ENCODE results near the gene C1orf21.

C1orf21 gene

DNA sequence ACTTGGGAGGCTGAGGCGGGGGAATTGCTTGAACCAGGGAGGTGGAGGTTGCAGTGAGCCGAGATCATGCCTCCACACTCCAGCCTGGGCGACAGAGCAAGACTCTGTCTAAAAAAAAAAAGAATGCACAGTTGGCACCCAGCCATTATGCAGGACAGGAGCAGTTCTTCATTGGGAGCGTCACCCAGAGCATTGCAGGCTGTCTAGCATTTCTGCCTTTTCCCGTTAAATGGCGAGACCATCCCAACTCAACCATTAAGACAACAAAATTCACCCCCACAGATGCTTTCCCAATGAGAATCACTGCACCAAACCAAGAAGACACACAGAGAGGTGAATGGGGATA lies 262.0 kb downstream of the C1orf21 start:
- Histone ChIP-seq H2AFZ (ENCODE audit: low read length, unreplicated experiment) (no peak overlapping the region), H3K27ac (ENCODE audit: low read depth, low read length) (no peak overlapping the region), H3K36me3 (ENCODE audit: insufficient read depth, low read length) (no peaks in the 10 kb centered on the region), H3K4me3 (ENCODE audit: low read depth, low read length) (no peak overlapping the region), H3K4me1 (ENCODE audit: control insufficient read depth, insufficient read depth, low read length, unreplicated experiment) (no peaks in the 10 kb centered on the region), H3K79me2 (ENCODE audit: control insufficient read depth, insufficient read depth, low read length, unreplicated experiment) (no peaks in the 10 kb centered on the region), H3K27me3 (ENCODE audit: insufficient read depth, low read length) (peaks cover 26% of the 10 kb centered on the region)

DNA sequence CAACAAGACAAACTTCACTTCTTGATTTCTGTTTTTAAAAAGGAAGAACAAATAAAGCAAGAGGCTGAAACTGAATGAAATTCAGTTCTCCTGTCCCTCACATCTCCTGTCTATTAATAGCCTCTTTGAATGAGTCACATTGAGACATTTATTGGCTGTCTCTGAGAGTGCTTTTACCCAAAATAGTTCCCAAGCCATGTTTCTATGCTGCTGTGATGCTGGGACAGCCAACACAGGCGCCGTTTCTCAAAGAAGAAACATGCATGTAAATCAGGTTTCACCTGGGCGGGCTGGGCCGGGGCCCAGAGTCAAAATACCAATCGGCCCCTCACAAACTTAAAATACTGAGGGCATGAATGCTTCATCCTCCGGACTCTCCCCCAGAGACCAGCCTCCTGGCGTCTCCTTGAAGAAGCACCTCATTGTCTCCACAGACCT lies 262.6 kb downstream of the C1orf21 start:
- no peaks in the 10 kb centered on the region for H3K4me1 ChIP-seq (ENCODE audit: control insufficient read depth, insufficient read depth, low read length, unreplicated experiment)
- no peak overlapping the region for H3K4me3 ChIP-seq (ENCODE audit: low read depth, low read length)
- no peak overlapping the region for H3K27ac ChIP-seq (ENCODE audit: low read depth, low read length)
- H3K36me3 ChIP-seq (ENCODE audit: insufficient read depth, low read length): no peaks in the 10 kb centered on the region
- peaks cover 21% of the 10 kb centered on the region for H3K27me3 ChIP-seq (ENCODE audit: insufficient read depth, low read length)
- no peaks in the 10 kb centered on the region for H3K79me2 ChIP-seq (ENCODE audit: control insufficient read depth, insufficient read depth, low read length, unreplicated experiment)
- H2AFZ ChIP-seq (ENCODE audit: low read length, unreplicated experiment): no peak overlapping the region

DNA sequence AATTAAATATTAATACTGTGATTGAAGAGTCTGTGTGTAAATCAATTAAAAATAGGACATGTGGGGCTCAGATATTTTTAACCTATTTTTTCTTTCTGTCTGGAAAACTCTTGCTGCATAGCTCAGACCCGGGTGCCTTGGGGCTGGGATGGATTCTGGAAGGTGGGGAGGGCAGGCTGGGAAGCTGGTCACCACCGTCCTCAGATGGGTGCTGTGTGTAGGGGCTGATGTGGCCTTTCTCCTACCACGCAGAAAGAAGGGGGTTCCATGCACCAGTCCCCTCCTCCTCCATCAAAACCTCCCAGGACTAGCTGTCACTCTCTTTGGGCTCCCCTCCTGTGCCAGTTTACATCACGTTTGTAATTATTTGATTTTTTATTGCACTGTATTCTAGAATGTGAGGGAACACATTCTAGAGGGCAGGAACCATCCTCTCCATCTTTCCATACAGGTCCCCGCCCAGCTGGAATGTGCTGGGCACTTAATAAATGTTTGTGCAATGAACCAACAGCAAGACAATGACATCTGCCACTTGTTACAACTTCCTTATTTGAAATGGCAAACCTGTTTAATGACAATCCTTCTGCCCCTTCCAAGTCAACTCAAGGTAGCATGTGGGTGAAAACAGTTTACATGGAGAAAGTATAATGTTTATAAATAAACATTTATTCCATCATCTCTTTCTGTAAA lies 263.5 kb downstream of the C1orf21 start:
- Histone ChIP-seq H2AFZ (ENCODE audit: low read length, unreplicated experiment) (no peak overlapping the region), H3K4me1 (ENCODE audit: control insufficient read depth, insufficient read depth, low read length, unreplicated experiment) (no peaks in the 10 kb centered on the region)

DNA sequence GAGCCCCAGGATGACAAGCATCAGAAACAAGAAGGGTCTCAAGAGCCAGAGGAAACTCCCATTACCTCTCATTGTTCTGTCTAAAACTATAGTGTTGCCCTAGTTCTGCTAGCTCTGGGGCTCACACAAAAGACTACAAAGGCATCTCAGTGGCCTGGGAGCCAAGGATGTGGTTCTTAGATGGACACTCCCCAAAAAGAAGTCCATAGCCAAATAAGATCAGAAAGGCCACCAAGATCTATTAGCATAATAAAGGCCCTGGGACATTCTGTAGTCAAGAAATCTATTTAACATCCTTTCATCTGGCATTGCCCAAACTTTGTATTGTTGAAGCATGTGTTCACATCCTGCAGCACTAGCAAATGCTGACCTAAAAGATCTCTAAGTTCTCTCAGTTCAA lies 268.4 kb downstream of the C1orf21 start:
- H3K4me3 ChIP-seq (ENCODE audit: low read depth, low read length): no peak overlapping the region
- no peaks in the 10 kb centered on the region for H3K4me1 ChIP-seq (ENCODE audit: control insufficient read depth, insufficient read depth, low read length, unreplicated experiment)
- no peak overlapping the region for H3K27ac ChIP-seq (ENCODE audit: low read depth, low read length)
- H3K36me3 ChIP-seq (ENCODE audit: insufficient read depth, low read length): no peaks in the 10 kb centered on the region
- no peaks in the 10 kb centered on the region for H3K79me2 ChIP-seq (ENCODE audit: control insufficient read depth, insufficient read depth, low read length, unreplicated experiment)
- H2AFZ ChIP-seq (ENCODE audit: low read length, unreplicated experiment): no peak overlapping the region
- peaks cover 20% of the 10 kb centered on the region for H3K27me3 ChIP-seq (ENCODE audit: insufficient read depth, low read length)

More for the DNA sequence above, 263.5 kb downstream of the C1orf21 start:
- no peaks in the 10 kb centered on the region for H3K36me3 ChIP-seq (ENCODE audit: insufficient read depth, low read length)
- no peak overlapping the region for H3K27ac ChIP-seq (ENCODE audit: low read depth, low read length)
- H3K4me3 ChIP-seq (ENCODE audit: low read depth, low read length): no peak overlapping the region
- no peaks in the 10 kb centered on the region for H3K79me2 ChIP-seq (ENCODE audit: control insufficient read depth, insufficient read depth, low read length, unreplicated experiment)
- peaks cover 20% of the 10 kb centered on the region for H3K27me3 ChIP-seq (ENCODE audit: insufficient read depth, low read length)

DNA sequence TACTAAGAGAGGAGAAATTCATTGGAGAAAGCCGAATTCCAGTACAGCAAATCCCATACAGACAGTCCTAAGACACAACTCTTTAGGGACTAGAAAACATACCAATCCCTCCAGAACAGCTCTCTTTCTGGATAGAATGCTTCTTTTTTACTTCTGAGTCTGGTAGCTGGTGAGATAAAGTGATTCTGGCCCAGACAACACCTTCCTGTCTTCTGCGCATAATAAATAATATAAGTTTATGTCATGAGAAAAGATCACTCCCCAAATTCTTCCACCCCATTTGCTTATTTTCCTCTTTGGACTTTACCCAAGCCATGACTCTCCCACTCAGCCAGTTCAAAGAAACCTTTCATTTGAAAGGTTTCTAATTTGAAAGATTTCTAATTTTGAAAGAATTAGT lies 269.4 kb downstream of the C1orf21 start:
- no peak overlapping the region for H3K27ac ChIP-seq (ENCODE audit: low read depth, low read length)
- H3K4me1 ChIP-seq (ENCODE audit: control insufficient read depth, insufficient read depth, low read length, unreplicated experiment): no peaks in the 10 kb centered on the region
- peaks cover 10% of the 10 kb centered on the region for H3K27me3 ChIP-seq (ENCODE audit: insufficient read depth, low read length)
- H3K79me2 ChIP-seq (ENCODE audit: control insufficient read depth, insufficient read depth, low read length, unreplicated experiment): no peaks in the 10 kb centered on the region
- no peak overlapping the region for H3K4me3 ChIP-seq (ENCODE audit: low read depth, low read length)
- H3K36me3 ChIP-seq (ENCODE audit: insufficient read depth, low read length): no peaks in the 10 kb centered on the region
- no peak overlapping the region for H2AFZ ChIP-seq (ENCODE audit: low read length, unreplicated experiment)

DNA sequence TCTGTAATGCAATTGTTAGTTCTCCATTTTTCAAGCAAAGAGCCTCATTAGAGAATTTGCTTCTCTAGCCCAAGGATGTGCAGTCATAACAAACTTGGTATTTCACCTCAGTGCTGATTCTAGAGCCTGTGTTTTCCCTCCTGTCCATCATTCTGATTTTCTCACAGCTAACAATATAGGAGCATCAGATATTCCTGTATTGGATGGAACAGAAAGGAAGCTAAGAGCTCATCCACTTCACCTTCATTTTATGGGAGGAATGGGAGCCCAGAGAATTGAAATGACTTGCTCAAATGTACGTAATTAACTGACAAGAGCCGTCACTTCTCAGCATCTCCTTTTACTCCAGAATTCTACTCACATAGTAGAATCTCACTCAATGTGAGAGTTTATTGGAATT lies 271.2 kb downstream of the C1orf21 start:
- H3K27me3 ChIP-seq (ENCODE audit: insufficient read depth, low read length): no peaks in the 10 kb centered on the region
- no peak overlapping the region for H3K4me3 ChIP-seq (ENCODE audit: low read depth, low read length)
- H3K36me3 ChIP-seq (ENCODE audit: insufficient read depth, low read length): no peaks in the 10 kb centered on the region
- H3K27ac ChIP-seq (ENCODE audit: low read depth, low read length): no peak overlapping the region
- H3K79me2 ChIP-seq (ENCODE audit: control insufficient read depth, insufficient read depth, low read length, unreplicated experiment): no peaks in the 10 kb centered on the region
- no peak overlapping the region for H2AFZ ChIP-seq (ENCODE audit: low read length, unreplicated experiment)
- H3K4me1 ChIP-seq (ENCODE audit: control insufficient read depth, insufficient read depth, low read length, unreplicated experiment): no peaks in the 10 kb centered on the region

DNA sequence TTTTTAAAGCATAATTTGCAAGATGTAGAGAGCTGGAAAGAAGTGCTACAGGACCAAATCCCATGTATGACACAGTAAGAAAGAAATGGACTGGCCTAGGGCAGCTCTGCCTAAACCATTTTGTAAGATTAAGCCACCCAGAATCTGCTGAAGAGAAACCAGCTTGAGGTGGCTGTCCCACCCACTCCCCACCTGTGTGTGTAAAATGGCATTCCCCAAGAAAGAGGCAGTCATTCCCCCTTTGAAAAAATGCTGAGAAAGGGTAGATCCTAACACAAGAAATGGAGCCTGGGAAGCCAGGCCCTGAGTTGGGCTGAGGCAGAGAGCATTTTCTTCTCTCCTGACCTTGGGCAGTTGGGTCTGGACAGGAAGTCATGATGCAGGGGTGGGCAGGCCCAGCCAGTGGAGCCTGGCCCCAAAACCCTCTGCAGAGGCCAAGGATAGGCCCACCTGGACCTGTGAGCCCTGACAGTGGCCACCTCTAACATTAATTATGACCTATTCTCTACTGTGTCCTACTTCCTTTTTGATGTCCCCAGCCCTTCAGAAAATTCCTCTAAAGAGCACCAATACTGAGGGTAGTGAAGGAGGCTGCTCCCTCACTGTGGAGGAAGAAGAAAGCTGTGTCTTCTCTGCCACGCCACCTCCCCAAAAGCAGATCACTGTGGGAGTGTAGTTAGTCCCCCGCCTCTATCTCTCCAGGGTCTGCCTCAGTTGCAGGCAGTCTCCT lies 273.8 kb downstream of the C1orf21 start:
- Histone ChIP-seq H3K27me3 (ENCODE audit: insufficient read depth, low read length) (no peaks in the 10 kb centered on the region; the same call in 1 of the 2 replicates), H3K36me3 (ENCODE audit: insufficient read depth, low read length) (no peaks in the 10 kb centered on the region), H3K4me1 (ENCODE audit: control insufficient read depth, insufficient read depth, low read length, unreplicated experiment) (peaks cover 3% of the 10 kb centered on the region), H3K4me3 (ENCODE audit: low read depth, low read length) (no peak overlapping the region), H3K79me2 (ENCODE audit: control insufficient read depth, insufficient read depth, low read length, unreplicated experiment) (no peaks in the 10 kb centered on the region), H2AFZ (ENCODE audit: low read length, unreplicated experiment) (no peak overlapping the region), H3K27ac (ENCODE audit: low read depth, low read length) (no peak overlapping the region)

DNA sequence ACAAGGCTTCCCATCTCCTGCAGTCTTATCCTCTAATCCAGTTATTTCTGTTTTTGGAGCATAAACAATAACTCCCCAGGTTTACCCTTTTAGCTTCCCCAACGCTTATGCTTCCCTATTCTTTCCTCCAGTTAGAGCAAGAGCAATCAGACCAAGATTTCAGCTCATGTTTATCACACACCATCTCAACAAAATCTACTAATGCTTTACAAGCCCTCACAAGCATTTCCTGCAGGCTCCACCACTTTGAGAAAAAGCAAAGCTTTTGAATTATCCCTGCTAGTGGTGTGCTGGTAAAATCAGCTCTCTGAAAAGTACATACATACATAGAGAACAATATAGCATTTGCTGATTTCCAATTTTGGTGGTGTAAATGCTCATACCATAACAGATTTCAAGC lies 275.0 kb downstream of the C1orf21 start:
- Histone ChIP-seq H3K4me1 (ENCODE audit: control insufficient read depth, insufficient read depth, low read length, unreplicated experiment) (peaks cover 3% of the 10 kb centered on the region), H2AFZ (ENCODE audit: low read length, unreplicated experiment) (no peak overlapping the region), H3K79me2 (ENCODE audit: control insufficient read depth, insufficient read depth, low read length, unreplicated experiment) (no peaks in the 10 kb centered on the region), H3K36me3 (ENCODE audit: insufficient read depth, low read length) (no peaks in the 10 kb centered on the region), H3K4me3 (ENCODE audit: low read depth, low read length) (no peak overlapping the region), H3K27me3 (ENCODE audit: insufficient read depth, low read length) (no peaks in the 10 kb centered on the region; the same call in 1 of the 2 replicates), H3K27ac (ENCODE audit: low read depth, low read length) (no peak overlapping the region)

DNA sequence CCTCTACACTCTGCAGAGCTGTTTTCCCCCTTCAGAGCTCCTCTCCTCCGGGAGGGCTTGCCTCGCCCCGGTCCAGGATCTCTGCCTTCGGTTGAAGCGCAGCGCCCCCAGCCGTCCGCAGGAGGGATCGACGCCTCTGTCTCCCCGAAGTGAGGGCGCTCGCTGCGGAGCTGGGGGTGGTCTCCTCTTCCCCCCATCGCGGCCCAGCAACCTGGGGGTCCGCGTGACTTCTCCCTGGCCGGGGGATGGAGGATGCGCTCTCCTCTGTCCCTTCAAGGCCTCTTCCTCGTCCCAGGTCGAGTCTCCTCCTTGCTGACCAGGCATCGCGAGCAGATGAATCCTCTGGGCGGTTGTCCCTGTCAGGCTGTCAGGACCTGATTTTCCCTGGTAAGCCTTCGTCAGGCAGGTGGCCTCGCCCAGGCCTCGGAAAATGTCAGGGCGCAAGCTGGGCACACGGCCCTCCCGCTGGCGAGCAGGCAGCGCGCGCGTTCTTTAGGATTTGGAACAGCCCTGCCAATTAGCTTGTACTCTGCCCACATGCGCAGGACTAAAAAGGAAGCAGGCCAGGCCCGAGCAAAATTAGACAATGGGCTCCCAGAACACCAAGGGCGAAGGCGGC lies 277.3 kb downstream of the C1orf21 start:
- peak overlapping the region; percentile 63 for H2AFZ ChIP-seq (ENCODE audit: low read length, unreplicated experiment)
- H3K79me2 ChIP-seq (ENCODE audit: control insufficient read depth, insufficient read depth, low read length, unreplicated experiment): no peaks in the 10 kb centered on the region
- peaks cover 3% of the 10 kb centered on the region for H3K4me1 ChIP-seq (ENCODE audit: control insufficient read depth, insufficient read depth, low read length, unreplicated experiment)
- no peaks in the 10 kb centered on the region for H3K36me3 ChIP-seq (ENCODE audit: insufficient read depth, low read length)
- H3K27me3 ChIP-seq (ENCODE audit: insufficient read depth, low read length): no peaks in the 10 kb centered on the region; the same call in 1 of the 2 replicates
- H3K4me3 ChIP-seq (ENCODE audit: low read depth, low read length): peak overlapping the region; percentile 72
- no peak overlapping the region for H3K27ac ChIP-seq (ENCODE audit: low read depth, low read length)

DNA sequence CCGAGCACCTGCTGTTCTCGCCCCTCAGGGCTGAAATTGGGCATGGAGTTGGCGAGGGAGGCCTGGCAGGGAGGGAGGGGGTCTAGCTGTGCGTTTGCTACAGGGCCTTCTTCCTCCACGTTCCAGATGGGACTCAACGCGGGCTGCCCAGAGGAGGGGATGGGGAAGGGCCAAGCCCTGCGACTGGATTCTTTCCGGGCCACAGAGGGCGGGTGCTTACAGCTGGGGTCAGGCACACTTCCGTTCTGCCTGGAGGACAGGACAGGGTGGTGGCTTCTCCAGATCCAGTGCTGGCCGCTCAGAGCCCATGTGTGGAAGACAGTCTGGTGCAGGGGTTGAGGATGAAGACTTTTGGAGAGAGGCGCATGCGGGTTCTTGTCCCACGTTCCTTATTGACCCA lies 277.8 kb downstream of the C1orf21 start:
- Histone ChIP-seq H3K79me2 (ENCODE audit: control insufficient read depth, insufficient read depth, low read length, unreplicated experiment) (no peaks in the 10 kb centered on the region), H2AFZ (ENCODE audit: low read length, unreplicated experiment) (peak overlapping the region; percentile 46), H3K36me3 (ENCODE audit: insufficient read depth, low read length) (no peaks in the 10 kb centered on the region), H3K27ac (ENCODE audit: low read depth, low read length) (no peak overlapping the region), H3K4me3 (ENCODE audit: low read depth, low read length) (no peak overlapping the region; the same call in 1 of the 2 replicates), H3K4me1 (ENCODE audit: control insufficient read depth, insufficient read depth, low read length, unreplicated experiment) (peaks cover 3% of the 10 kb centered on the region), H3K27me3 (ENCODE audit: insufficient read depth, low read length) (no peaks in the 10 kb centered on the region; the same call in 1 of the 2 replicates)
